Ishikawa (cell line): ENCODE results near the gene PLXNA4.

Experiments
- CEBPB ChIP-seq: IDR thresholded peaks from 2 replicates; pipeline ENCODE4 v1.6.1; 2012
- CREB1 ChIP-seq: IDR thresholded peaks from 2 replicates; pipeline ENCODE4 v1.6.1; 2012; ENCODE audit warnings: low read depth
- EGR1 ChIP-seq: IDR thresholded peaks from 2 replicates; pipeline ENCODE4 v1.6.1; 2012
- EP300 ChIP-seq: IDR thresholded peaks from 2 replicates; pipeline ENCODE4 v1.6.1; 2012; ENCODE audit warnings: borderline replicate concordance
- NFIC ChIP-seq: IDR thresholded peaks from 2 replicates; pipeline ENCODE4 v1.6.1; 2012
- RAD21 ChIP-seq: IDR thresholded peaks from 2 replicates; pipeline ENCODE4 v1.6.1; 2012; ENCODE audit warnings: low read depth
- TAF1 ChIP-seq: IDR thresholded peaks from 2 replicates; pipeline ENCODE4 v1.6.1; 2012; ENCODE audit warnings: low read depth, mild to moderate bottlenecking
- TCF12 ChIP-seq: IDR thresholded peaks from 2 replicates; pipeline ENCODE4 v1.6.1; 2012; ENCODE audit warnings: low read depth
- TEAD4 ChIP-seq: IDR thresholded peaks from 2 replicates; pipeline ENCODE4 v1.6.1; 2012
- YY1 ChIP-seq: IDR thresholded peaks from 2 replicates; pipeline ENCODE4 v1.6.1; 2012; ENCODE audit warnings: low read depth
- ZBTB7A ChIP-seq: IDR thresholded peaks from 2 replicates; pipeline ENCODE4 v1.6.1; 2012; ENCODE audit warnings: low read depth
- TF ChIP-seq, protein P1 (sequence below): IDR thresholded peaks from 2 replicates; pipeline ENCODE4 v1.6.1; 2012; ENCODE audit warnings: low read depth, mild to moderate bottlenecking
- TF ChIP-seq, protein P2 (sequence below): IDR thresholded peaks from 2 replicates; pipeline ENCODE4 v1.6.1; 2012

The PLXNA4 gene

DNA sequence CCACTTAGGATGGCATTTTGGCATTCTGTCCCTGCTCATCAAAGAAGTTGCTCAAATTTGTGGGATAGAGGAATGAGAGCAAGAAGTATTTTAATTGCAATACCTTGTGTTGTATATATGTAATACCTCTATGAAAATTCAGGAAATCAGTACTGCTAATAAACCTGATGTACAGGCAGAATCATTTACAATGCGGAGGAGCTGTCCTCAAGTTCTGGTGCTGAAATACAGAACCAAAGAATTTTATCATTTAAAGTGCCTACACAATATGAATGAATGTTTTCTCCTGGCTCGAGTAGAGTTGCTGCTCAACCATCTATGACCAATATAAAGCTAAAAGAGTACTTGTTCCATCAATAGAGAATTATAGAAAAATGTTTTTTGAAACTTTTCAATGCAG lies 305.8 kb downstream of the PLXNA4 start:
- TF ChIP-seq, protein P1, sequence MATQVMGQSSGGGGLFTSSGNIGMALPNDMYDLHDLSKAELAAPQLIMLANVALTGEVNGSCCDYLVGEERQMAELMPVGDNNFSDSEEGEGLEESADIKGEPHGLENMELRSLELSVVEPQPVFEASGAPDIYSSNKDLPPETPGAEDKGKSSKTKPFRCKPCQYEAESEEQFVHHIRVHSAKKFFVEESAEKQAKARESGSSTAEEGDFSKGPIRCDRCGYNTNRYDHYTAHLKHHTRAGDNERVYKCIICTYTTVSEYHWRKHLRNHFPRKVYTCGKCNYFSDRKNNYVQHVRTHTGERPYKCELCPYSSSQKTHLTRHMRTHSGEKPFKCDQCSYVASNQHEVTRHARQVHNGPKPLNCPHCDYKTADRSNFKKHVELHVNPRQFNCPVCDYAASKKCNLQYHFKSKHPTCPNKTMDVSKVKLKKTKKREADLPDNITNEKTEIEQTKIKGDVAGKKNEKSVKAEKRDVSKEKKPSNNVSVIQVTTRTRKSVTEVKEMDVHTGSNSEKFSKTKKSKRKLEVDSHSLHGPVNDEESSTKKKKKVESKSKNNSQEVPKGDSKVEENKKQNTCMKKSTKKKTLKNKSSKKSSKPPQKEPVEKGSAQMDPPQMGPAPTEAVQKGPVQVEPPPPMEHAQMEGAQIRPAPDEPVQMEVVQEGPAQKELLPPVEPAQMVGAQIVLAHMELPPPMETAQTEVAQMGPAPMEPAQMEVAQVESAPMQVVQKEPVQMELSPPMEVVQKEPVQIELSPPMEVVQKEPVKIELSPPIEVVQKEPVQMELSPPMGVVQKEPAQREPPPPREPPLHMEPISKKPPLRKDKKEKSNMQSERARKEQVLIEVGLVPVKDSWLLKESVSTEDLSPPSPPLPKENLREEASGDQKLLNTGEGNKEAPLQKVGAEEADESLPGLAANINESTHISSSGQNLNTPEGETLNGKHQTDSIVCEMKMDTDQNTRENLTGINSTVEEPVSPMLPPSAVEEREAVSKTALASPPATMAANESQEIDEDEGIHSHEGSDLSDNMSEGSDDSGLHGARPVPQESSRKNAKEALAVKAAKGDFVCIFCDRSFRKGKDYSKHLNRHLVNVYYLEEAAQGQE, result peak; percentile 89
- no peak for TF ChIP-seq TCF12

- no peak for TF ChIP-seq CEBPB
- TF ChIP-seq, protein P1, result peak; percentile 58; the same call in 1 of the 2 replicates
Measured at GRCh38 chr7:132269718-132270117, 306.6 kb downstream of the PLXNA4 start.

GRCh38 chr7:132263151-132263550 lies 313.1 kb downstream of the PLXNA4 start:
- TF ChIP-seq, protein P2, sequence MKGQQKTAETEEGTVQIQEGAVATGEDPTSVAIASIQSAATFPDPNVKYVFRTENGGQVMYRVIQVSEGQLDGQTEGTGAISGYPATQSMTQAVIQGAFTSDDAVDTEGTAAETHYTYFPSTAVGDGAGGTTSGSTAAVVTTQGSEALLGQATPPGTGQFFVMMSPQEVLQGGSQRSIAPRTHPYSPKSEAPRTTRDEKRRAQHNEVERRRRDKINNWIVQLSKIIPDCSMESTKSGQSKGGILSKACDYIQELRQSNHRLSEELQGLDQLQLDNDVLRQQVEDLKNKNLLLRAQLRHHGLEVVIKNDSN, result no peak

GRCh38 chr7:132262160-132262470 lies 314.2 kb downstream of the PLXNA4 start:
- TF ChIP-seq, protein P2, result no peak
- TF ChIP-seq EGR1 (no peak), NFIC (no peak), RAD21 (no peak), ZBTB7A (no peak), TCF12 (no peak), EP300 (no peak), CEBPB (no peak), TAF1 (no peak)

- TF ChIP-seq YY1 (no peak), NFIC (no peak), EP300 (no peak), TAF1 (no peak), CREB1 (no peak), RAD21 (no peak), TEAD4 (no peak), TCF12 (no peak)
- TF ChIP-seq, protein P2, result no peak
Measured at GRCh38 chr7:132261327-132262159, 314.7 kb downstream of the PLXNA4 start.

- TF ChIP-seq RAD21, result no peak
Measured at GRCh38 chr7:132258231-132258630, 318.0 kb downstream of the PLXNA4 start.

- TF ChIP-seq, protein P2, result no peak
- TF ChIP-seq CEBPB (no peak), NFIC (no peak), CREB1 (no peak)
Measured at GRCh38 chr7:132257253-132257652, 319.0 kb downstream of the PLXNA4 start.
